HepG2 (cell line): ENCODE measurements around the gene SRSF7. TPM values are rescaled to one million over a fixed set of nuclear protein-coding genes. Genes with fewer than 3 reads are reported as not detected.

ENCODE experiments used
- ATAC-seq: fragments of 200-7000 bp; cut with Tn5 transposase; 3 replicates; pipeline ENCODE4 v1.9.1; 2020; ENCODE audit warnings: mild to moderate bottlenecking, moderate library complexity
- BruUV-seq: library from RNA; stranded (reverse); fragments of 400-500 nt; replicated peaks from 2 replicates; lab custom pipeline; 2021; lab: Mats Ljungman, UMichigan
- CTCF ChIA-PET: fragments of 300-600 bp; formaldehyde crosslinking; extraction: SDS; loops from one replicate; lab custom pipeline; 2021; ENCODE audit warnings: low total read pairs, inconsistent platforms, low intra/inter-chr PET ratio; lab: Yijun Ruan, JAX
- POLR2A ChIA-PET: fragments of 350-600 bp; sonication (Branson Sonifier 250); formaldehyde crosslinking; loops from one replicate; lab custom pipeline; 2020; ENCODE audit warnings: antibody characterized with exemption, inconsistent platforms; lab: Yijun Ruan, JAX
- DNase-seq: peaks from one replicate; pipeline ENCODE4 v3.0.0-alpha.2; 2015; ENCODE audit warnings: low spot score
- FAIRE-seq: peaks from 3 replicates; lab custom pipeline; 2011; peaks lifted over from hg19 to GRCh38; lab: Jason Lieb, UNC
- H2AFZ ChIP-seq: one replicate; pipeline ENCODE4 v1.6.1; 2011; ENCODE audit warnings: low read length, inconsistent platforms
- H3K27ac ChIP-seq: fragments of 300-600 bp; 3 replicates; pipeline ENCODE4 v1.8.0; 2011; ENCODE audit warnings: mixed run types, mild to moderate bottlenecking, mixed read lengths, low read length, inconsistent platforms; ENCODE audit not compliant: insufficient read depth; ENCODE audit errors: extremely low read length
- H3K27me3 ChIP-seq, 2 experiments: fragments of 200-600 bp in 1 of 2; 2 replicates in 1 of 2; 3 replicates in 1 of 2; pipeline versions ENCODE4 v1.6.0 to v1.8.0; 2011; ENCODE audit warnings: low read length in 2 of 2, mild to moderate bottlenecking in 2 of 2, moderate library complexity in 2 of 2, inconsistent platforms in 1 of 2; ENCODE audit not compliant: insufficient read depth in 2 of 2, control insufficient read depth in 1 of 2
- H3K36me3 ChIP-seq, 2 experiments: fragments of 200-600 bp in 1 of 2; replicated peaks in 1 of 2; 2 replicates in 1 of 2; 3 replicates in 1 of 2; pipeline versions ENCODE4 v1.5.1 to v1.8.0; 2011; ENCODE audit warnings: low read length in 2 of 2, inconsistent platforms in 1 of 2; ENCODE audit not compliant: insufficient read depth in 2 of 2, control insufficient read depth in 1 of 2
- H3K4me1 ChIP-seq: 2 replicates; pipeline ENCODE4 v1.5.1; 2012; ENCODE audit warnings: low read length, inconsistent platforms; ENCODE audit not compliant: insufficient read depth
- H3K4me2 ChIP-seq: 2 replicates; pipeline ENCODE4 v1.6.0; 2011; ENCODE audit warnings: low read depth, low read length, inconsistent platforms
- H3K4me3 ChIP-seq, 3 experiments: fragments of 200-600 bp in 1 of 3; sonication (generic), shearing (Covaris generic) in 1 of 3; replicated peaks in 1 of 3; 2 replicates each; pipeline ENCODE4 v1.5.1; 2011 to 2016; ENCODE audit warnings: low read length in 3 of 3, inconsistent platforms in 2 of 3, low read depth in 2 of 3, mild to moderate bottlenecking in 2 of 3, control low read depth in 1 of 3, mixed read lengths in 1 of 3; ENCODE audit not compliant: insufficient read depth in 1 of 3
- H3K79me2 ChIP-seq: one replicate; pipeline ENCODE4 v1.6.1; 2011; ENCODE audit warnings: low read length, inconsistent platforms; ENCODE audit not compliant: insufficient read depth
- H3K9ac ChIP-seq: 2 replicates; pipeline ENCODE4 v1.6.0; 2011; ENCODE audit warnings: mild to moderate bottlenecking, low read depth, low read length, inconsistent platforms; ENCODE audit not compliant: insufficient read depth
- H3K9me3 ChIP-seq: 2 replicates; pipeline ENCODE4 v1.5.1; 2012; ENCODE audit warnings: mild to moderate bottlenecking, low read length
- H4K20me1 ChIP-seq: 2 replicates; pipeline ENCODE4 v1.6.0; 2011; ENCODE audit warnings: inconsistent platforms, mild to moderate bottlenecking, low read length, moderate library complexity; ENCODE audit not compliant: insufficient read depth
- HES4 ChIP-seq: sonication (generic); formaldehyde crosslinking; IDR thresholded peaks from 2 replicates; pipeline ENCODE4 v1.9.0; 2021; ENCODE audit warnings: mild to moderate bottlenecking, missing genetic modification reagents, borderline replicate concordance
- HOXD1 ChIP-seq: sonication (generic); formaldehyde crosslinking; IDR thresholded peaks from 2 replicates; pipeline ENCODE4 v1.5.0; 2020; ENCODE audit warnings: missing genetic modification reagents
- KLF12 ChIP-seq: sonication (generic); formaldehyde crosslinking; IDR thresholded peaks from 2 replicates; pipeline ENCODE4 v1.4.0; 2020; ENCODE audit warnings: missing genetic modification reagents, borderline replicate concordance
- KLF13 ChIP-seq: sonication (generic); formaldehyde crosslinking; IDR thresholded peaks from 2 replicates; pipeline ENCODE4 v1.4.0; 2020; ENCODE audit warnings: mild to moderate bottlenecking, missing genetic modification reagents
- MAF1 ChIP-seq: sonication (generic); formaldehyde crosslinking; IDR thresholded peaks from 2 replicates; pipeline ENCODE4 v1.5.0; 2020; ENCODE audit warnings: missing genetic modification reagents, borderline replicate concordance
- MIER2 ChIP-seq: IDR thresholded peaks from 2 replicates; pipeline ENCODE4 v1.6.1; 2016; ENCODE audit warnings: missing biosample characterization, missing genetic modification reagents
- NR1H2 ChIP-seq: sonication (generic); formaldehyde crosslinking; IDR thresholded peaks from 2 replicates; pipeline ENCODE4 v1.8.1; 2022; ENCODE audit warnings: low read depth, missing genetic modification reagents, borderline replicate concordance
- POLR2A ChIP-seq, 2 experiments: IDR thresholded peaks; 2 replicates each; pipeline ENCODE4 v1.6.1; 2011; ENCODE audit warnings: low read depth in 2 of 2, low read length in 2 of 2, mild to moderate bottlenecking in 1 of 2, moderate library complexity in 1 of 2; ENCODE audit not compliant: insufficient read depth in 1 of 2
- PRPF4 ChIP-seq: fragments of 200-400 bp; formaldehyde crosslinking; IDR thresholded peaks from 2 replicates; pipeline ENCODE4 v1.6.1; 2016; ENCODE audit warnings: low read length, low read depth; ENCODE audit not compliant: poor library complexity, severe bottlenecking
- SRSF4 ChIP-seq: fragments of 200-400 bp; formaldehyde crosslinking; IDR thresholded peaks from one replicate; pipeline ENCODE4 v1.6.1; 2018; ENCODE audit warnings: mild to moderate bottlenecking, low read depth, low read length, moderate library complexity; ENCODE audit not compliant: poor library complexity, severe bottlenecking
- ZNF891 ChIP-seq: sonication (generic); formaldehyde crosslinking; IDR thresholded peaks from 2 replicates; pipeline ENCODE4 v1.5.0; 2020; ENCODE audit warnings: mild to moderate bottlenecking, missing genetic modification reagents
- WGBS: methylation state at CpG from one replicate; pipeline ENCODE4 v1.1.6; 2017; ENCODE audit warnings: low lambda C conversion rate; 5-methylcytosine and 5-hydroxymethylcytosine counted together
- in situ Hi-C: cut with HindIII; loops from 2 replicates; pipeline ENCODE4 v1.10.0; 2017; ENCODE audit warnings: low pct_unique_long_range_greater_than_20kb; ENCODE audit not compliant: extremely low pct_ligation_motif_present
- intact Hi-C: fragments of 100-400 bp; cut with micrococcal nuclease; formaldehyde crosslinking; loops from one replicate; pipeline ENCODE4 v1.10.0; 2022; ENCODE audit not compliant: unreplicated experiment
- polyA plus RNA-seq, 8 experiments: library from polyadenylated mRNA; depleted of rRNA in 3 of 8; stranded (reverse) in 7 of 8; unstranded in 1 of 8; fragments of >200 nt; fragmentation: Illumina TruSeq in 4 of 8; extraction: Trizol in 4 of 8; gene quantifications; 2 replicates each; pipeline versions ENCODE4 v1.2.1 to v1.2.3, GENCODE V29; 2011 to 2016; ENCODE audit warnings: low read depth in 4 of 8, missing spikeins in 1 of 8, mixed read lengths in 1 of 8; ENCODE audit not compliant: insufficient read depth in 1 of 8
- total RNA-seq, 5 experiments: library from RNA; depleted of rRNA; stranded (reverse); fragments of >200 nt; fragmentation: Illumina TruSeq; extraction: Trizol; gene quantifications; 2 replicates each; pipeline ENCODE4 v1.2.3, GENCODE V29; 2016; ENCODE audit warnings: low read depth in 1 of 5
- TF ChIP-seq, protein P1 (sequence below): IDR thresholded peaks from 2 replicates; pipeline ENCODE4 v1.6.1; 2016
- TF ChIP-seq, protein P2 (sequence below): sonication (generic); formaldehyde crosslinking; IDR thresholded peaks from 2 replicates; pipeline ENCODE4 v1.4.0; 2020; ENCODE audit warnings: missing genetic modification reagents, borderline replicate concordance
- TF ChIP-seq, protein P3 (sequence below): IDR thresholded peaks from 2 replicates; pipeline ENCODE4 v1.6.1; 2018; ENCODE audit warnings: missing genetic modification reagents, mild to moderate bottlenecking, missing compliant biosample characterization
- TF ChIP-seq, protein P4 (sequence below): sonication (generic); formaldehyde crosslinking; IDR thresholded peaks from 2 replicates; pipeline ENCODE4 v1.5.1; 2020; ENCODE audit warnings: missing genetic modification reagents, mild to moderate bottlenecking, borderline replicate concordance
- TF ChIP-seq, protein P5 (sequence below): sonication (generic); formaldehyde crosslinking; IDR thresholded peaks from 2 replicates; pipeline ENCODE4 v1.5.1; 2020; ENCODE audit warnings: missing genetic modification reagents, mild to moderate bottlenecking, borderline replicate concordance

Gene SRSF7
- total and polyA plus RNA-seq, 2 of the 13 experiments (the other 11 are each of a cell fraction or from before 2014, with no cell fraction given), result 172 to 275 TPM

DNA sequence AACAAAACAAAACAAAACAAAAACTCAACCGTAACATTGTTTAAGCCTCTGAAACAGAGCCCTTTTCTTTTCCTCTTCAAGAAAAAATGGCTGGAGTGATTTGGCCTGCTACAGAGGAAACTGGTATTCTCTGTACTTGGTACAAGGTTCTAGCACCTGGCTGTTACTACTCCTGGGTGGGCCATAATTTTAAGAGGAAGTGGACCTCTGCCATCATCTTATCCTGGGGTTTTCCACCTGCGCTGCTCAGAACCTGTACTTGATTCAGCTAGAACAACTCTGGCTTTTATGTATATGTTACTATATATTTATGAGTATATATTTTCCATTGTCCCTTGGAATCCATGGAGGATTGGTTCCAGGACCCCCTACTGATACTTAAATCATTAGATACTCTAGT is 22.5 kb downstream of the SRSF7 start (continued):
- TF ChIP-seq, protein P1, sequence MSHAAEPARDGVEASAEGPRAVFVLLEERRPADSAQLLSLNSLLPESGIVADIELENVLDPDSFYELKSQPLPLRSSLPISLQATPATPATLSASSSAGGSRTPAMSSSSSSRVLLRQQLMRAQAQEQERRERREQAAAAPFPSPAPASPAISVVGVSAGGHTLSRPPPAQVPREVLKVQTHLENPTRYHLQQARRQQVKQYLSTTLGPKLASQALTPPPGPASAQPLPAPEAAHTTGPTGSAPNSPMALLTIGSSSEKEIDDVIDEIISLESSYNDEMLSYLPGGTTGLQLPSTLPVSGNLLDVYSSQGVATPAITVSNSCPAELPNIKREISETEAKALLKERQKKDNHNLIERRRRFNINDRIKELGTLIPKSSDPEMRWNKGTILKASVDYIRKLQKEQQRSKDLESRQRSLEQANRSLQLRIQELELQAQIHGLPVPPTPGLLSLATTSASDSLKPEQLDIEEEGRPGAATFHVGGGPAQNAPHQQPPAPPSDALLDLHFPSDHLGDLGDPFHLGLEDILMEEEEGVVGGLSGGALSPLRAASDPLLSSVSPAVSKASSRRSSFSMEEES (CRISPR knock-in tag), result no peak
- TF ChIP-seq KLF13, result no peak
- TF ChIP-seq HES4 (CRISPR knock-in tag), result no peak

DNA sequence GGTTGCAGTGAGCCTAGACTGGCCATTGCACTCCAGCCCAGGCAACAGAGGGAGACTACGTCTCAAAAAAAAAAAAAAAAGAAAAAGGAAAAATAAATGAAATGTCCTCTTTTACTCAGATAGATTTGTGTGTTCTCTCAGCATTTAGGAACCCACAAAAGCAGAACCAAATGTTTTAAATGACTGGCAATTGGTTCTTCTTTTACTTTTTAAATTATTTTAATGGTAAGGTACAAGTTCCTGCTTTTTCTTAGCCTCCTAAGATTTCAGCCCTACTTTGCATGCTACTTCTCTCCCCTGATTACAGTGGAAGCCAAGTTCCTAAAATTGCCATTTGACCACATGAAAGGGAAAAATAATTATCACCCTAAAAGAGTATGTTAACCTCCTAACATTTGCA is 23.5 kb downstream of the SRSF7 start:
- in situ Hi-C loops, result loop anchor here (25.0 kb wide), 1 partner anchor 415 kb away; no protein-coding TSS in a partner anchor
- CTCF ChIA-PET, result no interaction called here

More for the DNA sequence above, 23.5 kb downstream of the SRSF7 start:
- H3K9ac ChIP-seq, result no peak overlapping the region
- POLR2A ChIA-PET, result no interaction called here
- DNase-seq, result no peak
- no peaks in the 10 kb centered on the region for H3K27me3 ChIP-seq
- H3K4me1 ChIP-seq, result peaks cover 33% of the 10 kb centered on the region
- TF ChIP-seq, protein P2, sequence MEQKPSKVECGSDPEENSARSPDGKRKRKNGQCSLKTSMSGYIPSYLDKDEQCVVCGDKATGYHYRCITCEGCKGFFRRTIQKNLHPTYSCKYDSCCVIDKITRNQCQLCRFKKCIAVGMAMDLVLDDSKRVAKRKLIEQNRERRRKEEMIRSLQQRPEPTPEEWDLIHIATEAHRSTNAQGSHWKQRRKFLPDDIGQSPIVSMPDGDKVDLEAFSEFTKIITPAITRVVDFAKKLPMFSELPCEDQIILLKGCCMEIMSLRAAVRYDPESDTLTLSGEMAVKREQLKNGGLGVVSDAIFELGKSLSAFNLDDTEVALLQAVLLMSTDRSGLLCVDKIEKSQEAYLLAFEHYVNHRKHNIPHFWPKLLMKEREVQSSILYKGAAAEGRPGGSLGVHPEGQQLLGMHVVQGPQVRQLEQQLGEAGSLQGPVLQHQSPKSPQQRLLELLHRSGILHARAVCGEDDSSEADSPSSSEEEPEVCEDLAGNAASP (CRISPR knock-in tag), result no peak
- TF ChIP-seq MIER2 (CRISPR knock-in tag) (no peak), SRSF4 (no peak), HOXD1 (CRISPR knock-in tag) (no peak), POLR2A (IDR thresholded peaks at IDR 0.05; ENCODE audit: insufficient read depth in 1 of 2, low read depth in 2 of 2, low read length in 2 of 2) (no peak), PRPF4 (no peak), KLF12 (CRISPR knock-in tag) (no peak), MAF1 (no peak), ZNF891 (CRISPR knock-in tag) (no peak), NR1H2 (CRISPR knock-in tag) (no peak)
- TF ChIP-seq, protein P3, sequence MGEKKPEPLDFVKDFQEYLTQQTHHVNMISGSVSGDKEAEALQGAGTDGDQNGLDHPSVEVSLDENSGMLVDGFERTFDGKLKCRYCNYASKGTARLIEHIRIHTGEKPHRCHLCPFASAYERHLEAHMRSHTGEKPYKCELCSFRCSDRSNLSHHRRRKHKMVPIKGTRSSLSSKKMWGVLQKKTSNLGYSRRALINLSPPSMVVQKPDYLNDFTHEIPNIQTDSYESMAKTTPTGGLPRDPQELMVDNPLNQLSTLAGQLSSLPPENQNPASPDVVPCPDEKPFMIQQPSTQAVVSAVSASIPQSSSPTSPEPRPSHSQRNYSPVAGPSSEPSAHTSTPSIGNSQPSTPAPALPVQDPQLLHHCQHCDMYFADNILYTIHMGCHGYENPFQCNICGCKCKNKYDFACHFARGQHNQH (CRISPR knock-in tag), result no peak
- TF ChIP-seq, protein P4, sequence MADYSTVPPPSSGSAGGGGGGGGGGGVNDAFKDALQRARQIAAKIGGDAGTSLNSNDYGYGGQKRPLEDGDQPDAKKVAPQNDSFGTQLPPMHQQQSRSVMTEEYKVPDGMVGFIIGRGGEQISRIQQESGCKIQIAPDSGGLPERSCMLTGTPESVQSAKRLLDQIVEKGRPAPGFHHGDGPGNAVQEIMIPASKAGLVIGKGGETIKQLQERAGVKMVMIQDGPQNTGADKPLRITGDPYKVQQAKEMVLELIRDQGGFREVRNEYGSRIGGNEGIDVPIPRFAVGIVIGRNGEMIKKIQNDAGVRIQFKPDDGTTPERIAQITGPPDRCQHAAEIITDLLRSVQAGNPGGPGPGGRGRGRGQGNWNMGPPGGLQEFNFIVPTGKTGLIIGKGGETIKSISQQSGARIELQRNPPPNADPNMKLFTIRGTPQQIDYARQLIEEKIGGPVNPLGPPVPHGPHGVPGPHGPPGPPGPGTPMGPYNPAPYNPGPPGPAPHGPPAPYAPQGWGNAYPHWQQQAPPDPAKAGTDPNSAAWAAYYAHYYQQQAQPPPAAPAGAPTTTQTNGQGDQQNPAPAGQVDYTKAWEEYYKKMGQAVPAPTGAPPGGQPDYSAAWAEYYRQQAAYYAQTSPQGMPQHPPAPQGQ (CRISPR knock-in tag), result no peak
- TF ChIP-seq, protein P5, sequence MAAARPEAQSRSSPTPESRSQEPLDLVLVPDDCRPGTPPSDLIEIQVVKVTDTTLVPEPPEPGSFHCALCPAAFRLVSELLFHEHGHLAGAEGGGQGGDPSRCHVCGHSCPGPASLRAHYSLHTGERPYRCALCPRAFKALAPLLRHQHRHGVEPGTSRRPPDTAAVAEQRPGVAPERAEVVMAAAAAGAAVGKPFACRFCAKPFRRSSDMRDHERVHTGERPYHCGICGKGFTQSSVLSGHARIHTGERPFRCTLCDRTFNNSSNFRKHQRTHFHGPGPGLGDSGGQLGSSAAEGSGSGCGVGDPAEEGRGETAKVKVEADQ (CRISPR knock-in tag), result no peak
- H3K79me2 ChIP-seq, result no peaks in the 10 kb centered on the region
- no peaks in the 10 kb centered on the region for H4K20me1 ChIP-seq
- FAIRE-seq, result no peak
- no peak overlapping the region for H2AFZ ChIP-seq
- no peak overlapping the region for H3K4me2 ChIP-seq
- WGBS, result 94% methylated on average over 1 of the region's 1 CpG
- intact Hi-C loops, result no loop called here
- H3K27ac ChIP-seq, result no peak overlapping the region
- no peak for ATAC-seq
- no peak overlapping the region for H3K4me3 ChIP-seq
- H3K9me3 ChIP-seq, result no peaks in the 10 kb centered on the region
- no TSS peak for BruUV-seq
- peaks cover 15 to 27% of the 10 kb centered on the region in 2 experiments for H3K36me3 ChIP-seq
